ENCODE measurements around the gene KCTD2.

- TF ChIP-seq CTCF (IDR thresholded peaks at IDR 0.05) (no peak), POLR2AphosphoS5 (IDR thresholded peaks at IDR 0.05; ENCODE audit: insufficient read depth in 1 of 2, low read depth in 1 of 2) (no peak), POLR2A (IDR thresholded peaks at IDR 0.05) (no peak)
Observed at GRCh38 chr17:75012096-75012345, 35.0 kb upstream of the KCTD2 start.

Measured in vagina (tissue), 2 donors.